ENCODE results near the gene KNTC1. TPM values are rescaled to one million over a fixed set of nuclear protein-coding genes. Genes with fewer than 3 reads are reported as not detected.

KNTC1 gene
- total and polyA plus RNA-seq, 2 of the 13 experiments (the other 11 are each of a cell fraction or from before 2014, with no cell fraction given) = 45.1 to 57.6 TPM

GRCh38 chr12:122491991-122492390 lies 35.1 kb upstream of the KNTC1 start (continued):
- TF ChIP-seq PRDM10 (CRISPR knock-in tag; IDR thresholded peaks at IDR 0.05; ENCODE audit: low read depth) (peak; percentile 92), ZNF207 (IDR thresholded peaks at IDR 0.05; ENCODE audit: borderline replicate concordance) (no peak), HOXD1 (CRISPR knock-in tag; IDR thresholded peaks at IDR 0.05) (no peak), DPF2 (CRISPR knock-in tag; IDR thresholded peaks at IDR 0.05; ENCODE audit: borderline replicate concordance, low read depth) (peak; percentile 49; the same call in 1 of the 2 replicates), CSRNP2 (CRISPR knock-in tag; conservative IDR thresholded peaks at IDR 0.05; ENCODE audit: low read depth) (no peak), ZNF44 (CRISPR knock-in tag; IDR thresholded peaks at IDR 0.05) (no peak), ZNF343 (CRISPR knock-in tag; IDR thresholded peaks at IDR 0.05) (no peak), ASH2L (IDR thresholded peaks at IDR 0.05; ENCODE audit: insufficient read length, low read depth, low read length) (peak; percentile 29), ZNF326 (CRISPR knock-in tag; IDR thresholded peaks at IDR 0.05; ENCODE audit: borderline replicate concordance) (no peak)
- TF ChIP-seq, protein P1, sequence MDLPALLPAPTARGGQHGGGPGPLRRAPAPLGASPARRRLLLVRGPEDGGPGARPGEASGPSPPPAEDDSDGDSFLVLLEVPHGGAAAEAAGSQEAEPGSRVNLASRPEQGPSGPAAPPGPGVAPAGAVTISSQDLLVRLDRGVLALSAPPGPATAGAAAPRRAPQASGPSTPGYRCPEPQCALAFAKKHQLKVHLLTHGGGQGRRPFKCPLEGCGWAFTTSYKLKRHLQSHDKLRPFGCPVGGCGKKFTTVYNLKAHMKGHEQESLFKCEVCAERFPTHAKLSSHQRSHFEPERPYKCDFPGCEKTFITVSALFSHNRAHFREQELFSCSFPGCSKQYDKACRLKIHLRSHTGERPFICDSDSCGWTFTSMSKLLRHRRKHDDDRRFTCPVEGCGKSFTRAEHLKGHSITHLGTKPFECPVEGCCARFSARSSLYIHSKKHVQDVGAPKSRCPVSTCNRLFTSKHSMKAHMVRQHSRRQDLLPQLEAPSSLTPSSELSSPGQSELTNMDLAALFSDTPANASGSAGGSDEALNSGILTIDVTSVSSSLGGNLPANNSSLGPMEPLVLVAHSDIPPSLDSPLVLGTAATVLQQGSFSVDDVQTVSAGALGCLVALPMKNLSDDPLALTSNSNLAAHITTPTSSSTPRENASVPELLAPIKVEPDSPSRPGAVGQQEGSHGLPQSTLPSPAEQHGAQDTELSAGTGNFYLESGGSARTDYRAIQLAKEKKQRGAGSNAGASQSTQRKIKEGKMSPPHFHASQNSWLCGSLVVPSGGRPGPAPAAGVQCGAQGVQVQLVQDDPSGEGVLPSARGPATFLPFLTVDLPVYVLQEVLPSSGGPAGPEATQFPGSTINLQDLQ (CRISPR knock-in tag; IDR thresholded peaks at IDR 0.05) = no peak
- TF ChIP-seq, protein P2, sequence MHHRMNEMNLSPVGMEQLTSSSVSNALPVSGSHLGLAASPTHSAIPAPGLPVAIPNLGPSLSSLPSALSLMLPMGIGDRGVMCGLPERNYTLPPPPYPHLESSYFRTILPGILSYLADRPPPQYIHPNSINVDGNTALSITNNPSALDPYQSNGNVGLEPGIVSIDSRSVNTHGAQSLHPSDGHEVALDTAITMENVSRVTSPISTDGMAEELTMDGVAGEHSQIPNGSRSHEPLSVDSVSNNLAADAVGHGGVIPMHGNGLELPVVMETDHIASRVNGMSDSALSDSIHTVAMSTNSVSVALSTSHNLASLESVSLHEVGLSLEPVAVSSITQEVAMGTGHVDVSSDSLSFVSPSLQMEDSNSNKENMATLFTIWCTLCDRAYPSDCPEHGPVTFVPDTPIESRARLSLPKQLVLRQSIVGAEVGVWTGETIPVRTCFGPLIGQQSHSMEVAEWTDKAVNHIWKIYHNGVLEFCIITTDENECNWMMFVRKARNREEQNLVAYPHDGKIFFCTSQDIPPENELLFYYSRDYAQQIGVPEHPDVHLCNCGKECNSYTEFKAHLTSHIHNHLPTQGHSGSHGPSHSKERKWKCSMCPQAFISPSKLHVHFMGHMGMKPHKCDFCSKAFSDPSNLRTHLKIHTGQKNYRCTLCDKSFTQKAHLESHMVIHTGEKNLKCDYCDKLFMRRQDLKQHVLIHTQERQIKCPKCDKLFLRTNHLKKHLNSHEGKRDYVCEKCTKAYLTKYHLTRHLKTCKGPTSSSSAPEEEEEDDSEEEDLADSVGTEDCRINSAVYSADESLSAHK (CRISPR knock-in tag; IDR thresholded peaks at IDR 0.05; ENCODE audit: borderline replicate concordance) = no peak
- TF ChIP-seq, protein P3, sequence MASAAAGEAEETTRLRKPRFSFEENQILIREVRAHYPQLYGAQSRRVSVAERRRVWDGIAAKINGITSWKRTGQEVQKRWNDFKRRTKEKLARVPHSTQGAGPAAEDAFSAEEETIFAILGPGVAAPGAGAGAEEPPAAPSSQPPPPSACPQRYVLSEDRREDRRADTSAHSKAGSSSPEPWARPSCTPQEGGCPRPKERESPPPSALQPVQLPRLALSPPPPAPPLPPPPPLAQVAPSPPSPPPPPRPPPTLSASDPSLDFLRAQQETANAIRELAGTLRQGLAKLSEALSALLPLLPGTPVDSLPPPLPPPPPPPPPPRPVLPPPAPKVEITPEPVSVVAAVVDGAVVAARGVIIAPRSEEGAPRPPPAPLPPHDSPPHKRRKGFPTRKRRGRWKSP (CRISPR knock-in tag; IDR thresholded peaks at IDR 0.05) = peak; percentile 75; the same call in 1 of the 2 replicates

Data from HepG2 (cell line).